Ovary (tissue), 9 donors: ENCODE results near the gene TAS2R42. TPM values are rescaled to one million over a fixed set of nuclear protein-coding genes. Genes with fewer than 3 reads are reported as not detected.
A peak's percentile ranks its signal among the peaks of the same experiment; 100 is the strongest.

Experiments used
- DNase-seq, 5 donors: peaks; one replicate each; pipeline ENCODE4 v3.0.0-alpha.2; 2019 to 2020
- H3K27ac ChIP-seq, 2 donors: fragments of 200-600 bp; one replicate each; pipeline versions ENCODE4 v1.5.1 to v1.8.0; 2019 to 2022
- H3K27me3 ChIP-seq: fragments of 200-600 bp; one replicate; pipeline ENCODE4 v1.8.0; 2022
- H3K36me3 ChIP-seq: fragments of 200-600 bp; sonication (generic); one replicate; pipeline ENCODE4 v1.5.1; 2019
- H3K4me1 ChIP-seq: one replicate; pipeline ENCODE4 v1.8.1; 2013; ENCODE audit warnings: mild to moderate bottlenecking, moderate library complexity; ENCODE audit not compliant: insufficient read depth
- H3K4me3 ChIP-seq: fragments of 200-600 bp; sonication (generic); one replicate; pipeline ENCODE4 v1.5.1; 2017
- H3K9me3 ChIP-seq, 2 donors: fragments of 200-600 bp in 1 of 2; sonication (generic) in 1 of 2; one replicate each; pipeline versions ENCODE4 v1.5.1 to v1.8.1; 2013 to 2019; ENCODE audit warnings: mild to moderate bottlenecking in 1 of 2, moderate library complexity in 1 of 2
- EP300 ChIP-seq: sonication (generic); formaldehyde crosslinking; IDR thresholded peaks from one replicate; pipeline ENCODE4 v1.6.1; 2017; ENCODE audit warnings: antibody characterized with exemption
- POLR2A ChIP-seq: fragments of 450-650 bp; IDR thresholded peaks from one replicate; pipeline ENCODE4 v1.6.1; 2017; ENCODE audit warnings: antibody characterized with exemption, mild to moderate bottlenecking, moderate library complexity
- WGBS, 3 donors: extraction: QIAGEN DNeasy Blood & Tissue Kit in 1 of 3; methylation state at CpG; one replicate each; pipeline versions ENCODE4 v1.1.5 to v1.1.7; 2013 to 2017; 5-methylcytosine and 5-hydroxymethylcytosine counted together
- intact Hi-C, 4 donors: fragments of 100-400 bp; cut with DNase I; formaldehyde crosslinking; loops; one replicate each; pipeline versions ENCODE4 v1.11.0 to v1.15.1; 2022 to 2023
- polyA plus RNA-seq, 2 donors: library from polyadenylated mRNA; stranded (reverse); fragments of 200-250 nt in 1 of 2; fragments of 350-450 nt in 1 of 2; fragmentation: Illumina TruSeq in 1 of 2; extraction: RNeasy Lipid Tissue Mini Kit (QIAGEN cat#74804) in 1 of 2; gene quantifications; one replicate each; pipeline ENCODE4 v1.2.3, GENCODE V29; 2013 to 2014
- total RNA-seq, 7 donors: library from RNA; depleted of rRNA in 2 of 7; stranded (reverse); fragments of >200 nt in 2 of 7; fragmentation: NEBNext Ultra II Directional in 3 of 7; extraction: Animal tissue kit (Norgen Biotek cat#: 25700) in 3 of 7; gene quantifications; one replicate each; pipeline versions ENCODE4 v1.1.0 to v1.2.4, GENCODE V29; 2016 to 2023
- TF ChIP-seq, protein P1 (sequence below), 3 donors: fragments of 450-650 bp in 2 of 3; fragments of 200-600 bp in 1 of 3; IDR thresholded peaks; one replicate each; pipeline versions ENCODE4 v1.5.1 to v1.8.0; 2016 to 2022; ENCODE audit warnings: antibody characterized with exemption in 3 of 3, mild to moderate bottlenecking in 1 of 3
- donor health status: DM: no; HTN: no; CAD: no; lungs with moderate emphysema.
- donor health status: DM: no; HTN: no; CAD: no.
- donor health status: Bipolar disorder and iron deficiency.
- donor health status: DM: yes; HTN: yes; CAD: no.
- donor health status: DM: no; HTN: no; CAD: no.
- donor health status: DM: yes; HTN: yes; CAD: no.

TAS2R42 gene
- total and polyA plus RNA-seq, 9 donors, result not detected

GRCh38 chr12:11170810-11171144 lies 16.0 kb downstream of the TAS2R42 start:
- intact Hi-C loops, result no loop called here
- Histone ChIP-seq H3K27me3 (no peaks in the 10 kb centered on the region), H3K4me1 (no peaks in the 10 kb centered on the region), H3K4me3 (peak overlapping the region; percentile 98), H3K36me3 (no peaks in the 10 kb centered on the region), H3K9me3 (no peaks in the 10 kb centered on the region), H3K27ac (peak overlapping the region; percentile 70 to 88)
- TF ChIP-seq, protein P1, sequence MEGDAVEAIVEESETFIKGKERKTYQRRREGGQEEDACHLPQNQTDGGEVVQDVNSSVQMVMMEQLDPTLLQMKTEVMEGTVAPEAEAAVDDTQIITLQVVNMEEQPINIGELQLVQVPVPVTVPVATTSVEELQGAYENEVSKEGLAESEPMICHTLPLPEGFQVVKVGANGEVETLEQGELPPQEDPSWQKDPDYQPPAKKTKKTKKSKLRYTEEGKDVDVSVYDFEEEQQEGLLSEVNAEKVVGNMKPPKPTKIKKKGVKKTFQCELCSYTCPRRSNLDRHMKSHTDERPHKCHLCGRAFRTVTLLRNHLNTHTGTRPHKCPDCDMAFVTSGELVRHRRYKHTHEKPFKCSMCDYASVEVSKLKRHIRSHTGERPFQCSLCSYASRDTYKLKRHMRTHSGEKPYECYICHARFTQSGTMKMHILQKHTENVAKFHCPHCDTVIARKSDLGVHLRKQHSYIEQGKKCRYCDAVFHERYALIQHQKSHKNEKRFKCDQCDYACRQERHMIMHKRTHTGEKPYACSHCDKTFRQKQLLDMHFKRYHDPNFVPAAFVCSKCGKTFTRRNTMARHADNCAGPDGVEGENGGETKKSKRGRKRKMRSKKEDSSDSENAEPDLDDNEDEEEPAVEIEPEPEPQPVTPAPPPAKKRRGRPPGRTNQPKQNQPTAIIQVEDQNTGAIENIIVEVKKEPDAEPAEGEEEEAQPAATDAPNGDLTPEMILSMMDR (IDR thresholded peaks at IDR 0.05), result no peak
- TF ChIP-seq EP300 (no peak), POLR2A (no peak)
- 1 to 4% (median 3%) methylated on average over 4 of the region's 4 CpGs for WGBS, 3 donors
- DNase-seq, result no peak

GRCh38 chr12:11166300-11166699 lies 20.4 kb downstream of the TAS2R42 start:
- no peak for TF ChIP-seq EP300
- no peak for TF ChIP-seq POLR2A
- TF ChIP-seq, protein P1 (IDR thresholded peaks at IDR 0.05), result no peak
- H3K27ac ChIP-seq, result no peak overlapping the region
- intact Hi-C loops, result no loop called here
- H3K4me3 ChIP-seq, result no peak overlapping the region
- no peaks in the 10 kb centered on the region for H3K9me3 ChIP-seq
- no peaks in the 10 kb centered on the region for H3K36me3 ChIP-seq
- H3K27me3 ChIP-seq, result no peaks in the 10 kb centered on the region
- H3K4me1 ChIP-seq, result no peaks in the 10 kb centered on the region
- DNase-seq, result no peak

DNA sequence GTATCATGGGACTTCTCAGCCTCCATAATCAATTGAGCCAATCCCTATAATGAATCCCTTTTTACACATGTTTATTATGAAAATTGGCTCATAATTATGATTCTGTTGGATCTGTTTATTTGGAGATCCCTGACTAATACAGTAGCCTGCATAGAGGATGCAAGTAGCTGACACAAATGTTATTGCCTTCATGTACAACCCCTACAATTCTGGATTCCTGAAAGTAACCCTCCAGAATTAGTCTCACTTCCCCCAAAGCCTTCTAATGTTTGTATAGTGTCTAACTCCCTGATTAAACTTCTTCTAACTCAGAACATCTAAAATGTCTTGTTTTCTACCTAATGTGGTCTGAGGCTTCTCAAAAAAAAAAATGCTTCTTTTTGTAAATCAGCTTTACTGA lies 22.4 kb downstream of the TAS2R42 start:
- intact Hi-C loops, result no loop called here
- TF ChIP-seq, protein P1 (IDR thresholded peaks at IDR 0.05), result no peak
- Histone ChIP-seq H3K4me1 (peaks cover 2% of the 10 kb centered on the region), H3K27ac (no peak overlapping the region), H3K27me3 (no peaks in the 10 kb centered on the region), H3K4me3 (no peak overlapping the region), H3K36me3 (no peaks in the 10 kb centered on the region), H3K9me3 (no peaks in the 10 kb centered on the region)
- no peak for DNase-seq

DNA sequence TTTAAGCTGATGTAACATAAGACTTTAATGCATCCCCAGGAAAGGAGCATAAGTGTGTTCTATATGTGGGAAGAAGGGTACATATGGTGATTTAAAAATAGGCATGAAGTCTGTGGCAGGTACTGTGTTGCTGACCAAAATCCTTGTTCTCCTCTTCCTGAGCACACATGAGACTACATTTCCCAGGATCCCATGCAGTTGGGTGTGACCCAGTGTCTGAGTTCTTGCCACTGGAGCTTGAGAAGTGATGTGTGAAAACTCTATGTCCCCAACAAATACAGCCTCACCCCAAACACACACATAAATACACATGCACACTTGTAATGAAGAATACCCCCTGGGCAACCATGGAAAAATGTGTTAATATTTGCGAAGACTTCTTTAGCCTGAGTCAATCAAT lies 24.2 kb downstream of the TAS2R42 start:
- Histone ChIP-seq H3K4me3 (no peak overlapping the region), H3K36me3 (no peaks in the 10 kb centered on the region), H3K9me3 (no peaks in the 10 kb centered on the region), H3K27ac (no peak overlapping the region), H3K27me3 (no peaks in the 10 kb centered on the region), H3K4me1 (peaks cover 2% of the 10 kb centered on the region)
- TF ChIP-seq POLR2A, result no peak
- 98 to 100% (median 100%) methylated on average over 1 of the region's 1 CpG for WGBS, 3 donors
- no peak for DNase-seq
- intact Hi-C loops, result no loop called here

DNA sequence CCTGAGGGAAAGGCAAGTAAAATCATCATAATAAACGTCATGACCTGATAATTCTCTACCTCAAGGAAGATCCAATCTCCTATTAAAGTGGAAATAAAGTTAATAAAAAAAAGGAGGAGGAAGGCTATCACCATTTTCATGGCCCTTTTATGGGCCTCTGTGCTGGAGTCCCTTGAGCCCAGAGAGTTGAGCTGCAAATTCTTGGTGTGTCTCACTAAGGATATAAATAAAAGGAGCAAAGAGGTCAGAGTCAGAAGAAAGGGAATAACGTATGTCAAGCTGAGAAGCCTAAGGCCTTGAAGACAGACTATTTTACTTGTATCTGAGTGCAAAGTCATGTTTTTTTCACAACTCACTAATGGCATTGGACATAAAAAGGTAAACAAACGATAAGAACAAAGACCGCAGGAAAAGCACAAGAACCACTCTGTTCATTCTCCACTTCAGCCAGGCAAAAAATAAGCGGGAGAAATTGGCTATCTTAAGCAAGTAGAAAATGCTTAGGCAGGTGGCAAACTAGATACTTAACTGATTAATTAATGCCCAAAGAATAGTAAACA lies 27.8 kb downstream of the TAS2R42 start:
- Histone ChIP-seq H3K36me3 (no peaks in the 10 kb centered on the region), H3K27me3 (no peaks in the 10 kb centered on the region), H3K4me1 (peaks cover 2% of the 10 kb centered on the region), H3K27ac (no peak overlapping the region), H3K4me3 (no peak overlapping the region), H3K9me3 (no peaks in the 10 kb centered on the region)
- no peak for TF ChIP-seq POLR2A
- TF ChIP-seq, protein P1 (IDR thresholded peaks at IDR 0.05), result no peak
- TF ChIP-seq EP300, result no peak
- no peak for DNase-seq
- intact Hi-C loops, result no loop called here
- 60 to 67% (median 60%) methylated on average over 5 of the region's 5 CpGs for WGBS, 3 donors
